ENCODE data around the gene CORO2B. TPM values are rescaled to one million over a fixed set of nuclear protein-coding genes. Genes with fewer than 3 reads are reported as not detected.

CORO2B gene
- total and polyA plus RNA-seq, 9 of the 15 experiments (the other 6 are each of a cell fraction or from before 2014, with no cell fraction given) = not detected

GRCh38 chr15:68644996-68645395 lies 66.2 kb downstream of the CORO2B start (continued):
- TF ChIP-seq SIX5 (IDR thresholded peaks at IDR 0.05; ENCODE audit: borderline replicate concordance in 1 of 2, insufficient read depth in 1 of 2, low read depth in 1 of 2, low read length in 2 of 2) (no peak), ZNF143 (CRISPR knock-in tag; IDR thresholded peaks at IDR 0.05) (no peak), PCBP1 (IDR thresholded peaks at IDR 0.05; ENCODE audit: low read depth, low read length, poor library complexity, severe bottlenecking) (no peak), PRPF4 (IDR thresholded peaks at IDR 0.05; ENCODE audit: insufficient read depth, low read depth, low read length, poor library complexity, severe bottlenecking) (no peak), BCOR (IDR thresholded peaks at IDR 0.05) (no peak), MEIS2 (IDR thresholded peaks at IDR 0.05; ENCODE audit: partially characterized antibody) (no peak)

GRCh38 chr15:68646156-68646555 lies 67.4 kb downstream of the CORO2B start:
- Histone ChIP-seq H3K9me1 (ENCODE audit: control insufficient read depth, insufficient read depth, low read length) (no peaks in the 10 kb centered on the region), H3K4me1 (replicated peaks in 1 of 2; ENCODE audit: control insufficient read depth in 2 of 2, insufficient read depth in 2 of 2, low read length in 2 of 2) (peaks cover 0 to 7% of the 10 kb centered on the region in 2 experiments; a peak in 2 of 5 replicates), H4K20me1 (replicated peaks; ENCODE audit: control insufficient read depth, insufficient read depth, low read length) (peaks cover 4% of the 10 kb centered on the region), H3K4me2 (ENCODE audit: insufficient read depth, low read length) (no peak overlapping the region), H3K79me2 (ENCODE audit: control insufficient read depth, insufficient read depth, low read length) (no peaks in the 10 kb centered on the region), H3K27ac (ENCODE audit: extremely low read depth, low read depth, low read length) (no peak overlapping the region), H3K9me3 (replicated peaks; ENCODE audit: control insufficient read depth, insufficient read depth, low read depth, low read length) (no peaks in the 10 kb centered on the region), H3K4me3 (no peak overlapping the region), H3K27me3 (ENCODE audit: control insufficient read depth in 2 of 2, insufficient read depth in 2 of 2, low read length in 2 of 2) (peaks cover 14 to 33% of the 10 kb centered on the region in 2 experiments; a peak in 3 of 5 replicates), H3K9ac (ENCODE audit: insufficient read depth in 1 of 2, low read depth in 2 of 2, low read length in 2 of 2) (no peak overlapping the region), H2AFZ (ENCODE audit: low read depth, low read length) (no peak overlapping the region), H3K36me3 (ENCODE audit: control insufficient read depth, insufficient read depth, low read length) (no peaks in the 10 kb centered on the region)
- in situ Hi-C loops (cut with MboI) (no loop called here), intact Hi-C loops (cut with micrococcal nuclease) (no loop called here)
- no peak for TF ChIP-seq PURB (CRISPR knock-in tag; IDR thresholded peaks at IDR 0.05; ENCODE audit: low read depth)
- no peak for TF ChIP-seq PCBP1 (IDR thresholded peaks at IDR 0.05; ENCODE audit: low read depth, low read length, poor library complexity, severe bottlenecking)
- TF ChIP-seq ZC3H4 (CRISPR knock-in tag; IDR thresholded peaks at IDR 0.05; ENCODE audit: borderline replicate concordance) = no peak
- TF ChIP-seq HBP1 (CRISPR knock-in tag; IDR thresholded peaks at IDR 0.05) = no peak
- no peak for TF ChIP-seq PTTG1 (tag; IDR thresholded peaks at IDR 0.05; ENCODE audit: low read depth)
- no peak for TF ChIP-seq ZNF785 (CRISPR knock-in tag; IDR thresholded peaks at IDR 0.05)
- TF ChIP-seq FOXO4 (CRISPR knock-in tag; IDR thresholded peaks at IDR 0.05) = no peak
- no peak for TF ChIP-seq ILF3 (IDR thresholded peaks at IDR 0.05; ENCODE audit: borderline replicate concordance)
- TF ChIP-seq CREB3L1 (IDR thresholded peaks at IDR 0.05; ENCODE audit: borderline replicate concordance, low read depth) = no peak
- TF ChIP-seq GATA2 (CRISPR knock-in tag; IDR thresholded peaks at IDR 0.05) = no peak
- TF ChIP-seq BACH1 (tag; IDR thresholded peaks at IDR 0.05) = no peak
- TF ChIP-seq SLC30A9 (CRISPR knock-in tag; IDR thresholded peaks at IDR 0.05) = no peak
- ChIA-PET CTCF (ENCODE audit: low intra/inter-chr PET ratio) (no interaction called here), POLR2A (interaction anchor here (0.6 to 1.3 kb wide), 2 partner anchors 8 to 168 kb away, joined by 3 read pairs; no protein-coding TSS in a partner anchor)
- DNase-seq (ENCODE audit: extremely low read depth in 1 of 4, low spot score in 3 of 4) (no peak), ATAC-seq (no peak), FAIRE-seq (no peak)
- WGBS (ENCODE audit: insufficient coverage, low coverage, missing lambda C conversion rate) = 3% methylated on average over 7 of the region's 7 CpGs
- BruUV-seq (replicated peaks) = no TSS peak

All from K562 (cell line).